ENCODE measurements around the gene CCDC57. TPM values are rescaled to one million over a fixed set of nuclear protein-coding genes. Genes with fewer than 3 reads are reported as not detected.
A peak's percentile ranks its signal among the peaks of the same experiment; 100 is the strongest.

CCDC57 gene
- total RNA-seq, 1 donor from 2014 or later = 108 TPM

DNA sequence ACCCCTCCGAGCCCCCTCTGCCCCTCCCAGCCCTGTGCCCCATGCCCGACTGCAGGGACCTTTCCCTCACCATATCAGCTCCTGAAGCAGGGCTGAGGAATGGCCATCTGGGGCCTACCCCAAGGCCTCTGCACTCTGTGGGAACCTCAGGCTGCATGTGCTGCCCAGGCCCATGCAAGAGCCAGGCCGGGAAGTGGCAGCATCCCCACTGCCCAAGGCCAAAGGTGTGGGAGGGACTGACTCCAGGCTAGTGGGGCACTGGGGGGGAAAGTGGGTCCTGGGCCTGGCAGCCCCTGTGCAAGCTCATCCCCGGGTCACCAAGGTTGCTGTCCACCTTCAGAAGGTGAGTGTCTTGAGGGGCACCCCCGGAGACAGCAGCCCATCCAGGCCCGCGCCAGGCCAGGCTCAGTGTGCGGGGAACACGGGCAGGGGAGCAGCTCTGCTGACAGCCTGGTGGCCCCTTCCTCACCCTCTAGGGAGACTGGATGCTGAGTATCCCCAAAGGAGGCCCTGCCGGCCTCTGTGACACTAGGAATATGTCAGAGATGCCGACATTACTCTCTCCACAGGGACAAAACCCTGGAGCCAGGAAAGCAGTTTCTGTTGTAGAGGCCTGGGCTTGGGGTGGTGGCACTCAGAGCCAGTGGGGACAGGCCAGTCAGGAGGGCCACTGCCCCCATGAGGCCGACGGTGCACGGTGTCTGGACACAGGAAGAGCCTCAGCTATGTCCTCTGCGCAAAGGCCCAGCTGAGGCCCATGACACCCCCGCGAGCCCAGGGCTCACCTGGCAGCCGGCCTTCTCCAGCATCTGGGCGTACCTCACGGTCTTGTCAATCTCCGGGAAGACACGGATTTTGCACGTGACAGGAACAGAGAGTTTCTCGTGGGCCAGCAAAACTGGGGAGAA is 150.3 kb downstream of the CCDC57 start:
- DNase-seq (ENCODE audit: low spot score) = no peak

DNA sequence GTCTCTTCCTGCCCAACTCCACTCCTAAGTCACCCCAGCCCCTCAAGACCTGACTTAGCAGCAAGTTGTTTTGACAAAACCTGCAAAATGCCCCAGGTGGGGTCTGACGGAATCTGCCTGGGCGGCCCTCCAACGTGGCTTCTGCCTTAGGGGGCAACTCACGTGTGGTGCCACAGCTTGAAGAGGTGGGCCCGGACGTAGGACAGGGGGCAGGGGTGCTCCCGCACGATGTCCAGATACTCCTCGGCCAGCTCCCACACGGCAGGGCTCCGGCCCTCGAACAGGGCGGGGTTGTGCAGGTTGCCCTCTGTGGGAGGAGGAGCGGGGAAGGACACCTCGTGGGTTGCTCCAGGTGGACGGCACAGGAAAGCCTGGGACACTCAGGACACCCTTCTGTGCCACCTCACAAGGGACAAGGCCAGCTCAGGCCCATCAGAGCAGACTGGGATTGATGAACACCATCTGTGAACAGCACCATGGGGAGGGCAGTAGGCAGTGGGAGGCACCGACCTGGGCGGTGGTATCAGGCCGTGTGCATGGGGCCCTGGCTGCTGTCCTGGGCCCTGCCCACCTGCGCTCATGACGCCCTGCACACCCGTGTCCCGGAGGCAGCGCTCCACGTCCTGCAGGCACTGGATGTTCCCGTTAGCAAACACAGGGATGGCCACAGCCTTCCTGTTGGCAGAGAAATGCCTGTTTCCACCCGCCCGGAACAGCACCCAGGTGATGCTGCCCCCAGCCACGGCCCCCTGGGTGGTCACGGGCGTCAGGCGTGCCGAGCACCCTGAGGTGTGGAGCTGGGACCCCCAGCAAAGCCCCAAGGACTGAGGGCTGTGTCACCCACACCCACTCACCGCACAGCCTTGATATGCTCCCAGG is 151.4 kb downstream of the CCDC57 start:
- no peak for DNase-seq (ENCODE audit: low spot score)

DNA sequence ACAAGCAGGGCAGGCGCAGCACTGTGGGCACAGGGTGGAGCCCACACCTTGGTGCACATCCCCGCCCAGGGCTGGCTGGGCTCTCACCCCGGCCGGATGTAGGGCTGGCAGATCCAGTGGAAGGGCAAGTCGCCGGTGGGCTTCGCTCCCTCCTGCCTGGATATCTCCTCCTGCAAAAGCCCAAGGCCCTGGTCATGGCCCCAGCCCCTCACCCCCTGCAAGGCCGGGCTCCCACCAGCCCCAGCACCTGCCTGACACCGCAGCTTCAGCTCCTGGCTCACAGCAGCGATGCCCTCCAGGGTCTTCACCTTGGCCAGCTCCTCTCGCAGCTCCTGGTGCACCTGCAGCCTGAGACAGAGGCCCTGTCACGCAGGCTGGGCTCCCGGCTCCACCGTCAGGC is 152.0 kb downstream of the CCDC57 start:
- no peak for DNase-seq (ENCODE audit: low spot score)

DNA sequence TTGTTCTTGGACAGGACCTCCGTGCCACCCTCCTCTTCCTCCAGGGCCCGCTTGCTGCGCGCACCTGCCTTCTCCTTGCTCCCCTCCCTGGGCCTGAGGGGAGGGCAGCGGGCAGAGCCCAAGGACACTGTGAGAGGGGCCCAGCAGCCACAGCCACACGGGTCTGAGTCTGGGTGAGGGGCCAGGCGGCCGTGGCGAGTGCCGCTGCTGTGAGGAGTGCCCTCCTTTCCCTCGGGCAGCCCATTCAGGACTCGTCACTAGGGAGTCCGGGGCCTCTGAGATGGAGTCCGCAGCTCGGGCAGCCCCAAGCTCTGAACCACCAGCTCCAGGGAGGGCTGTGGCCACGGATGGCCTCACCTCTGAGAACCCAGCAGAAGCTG is 152.7 kb downstream of the CCDC57 start:
- DNase-seq (ENCODE audit: low spot score) = no peak

DNA sequence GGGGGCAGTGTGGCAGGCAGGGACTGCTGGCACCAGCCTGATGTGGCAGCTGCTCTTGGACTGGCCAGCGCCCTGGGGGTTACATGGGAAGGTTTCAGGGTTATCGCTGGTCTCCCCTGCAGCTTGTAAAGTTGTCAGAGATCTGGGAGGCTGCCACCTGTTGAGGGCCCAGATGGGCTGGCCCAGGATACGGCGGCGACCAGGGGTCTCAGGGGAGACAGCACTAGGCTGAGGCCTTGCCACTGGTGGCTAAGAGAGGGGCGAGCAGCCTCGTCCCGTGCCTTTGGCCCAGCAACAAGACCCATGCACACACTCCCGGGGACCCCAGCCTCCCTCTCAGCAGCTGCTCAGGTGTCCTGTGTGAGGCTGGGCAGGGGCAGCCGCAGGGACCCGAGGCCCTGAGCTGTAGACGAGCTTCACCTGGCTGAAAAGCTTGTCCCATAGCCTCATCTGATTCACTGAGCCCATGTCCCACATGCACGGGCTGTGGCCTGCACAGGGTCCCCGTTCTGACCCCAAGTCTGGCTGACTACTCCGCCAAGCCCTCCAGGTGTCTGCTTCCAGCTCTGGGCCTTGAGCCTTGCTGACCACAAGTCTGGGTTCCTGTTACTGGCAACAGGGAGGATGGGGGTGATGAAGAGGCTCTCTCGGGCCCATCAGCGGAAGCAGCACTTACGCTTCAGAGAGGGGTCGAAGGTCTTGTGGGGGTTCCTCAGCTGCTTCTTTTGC is 153.2 kb downstream of the CCDC57 start:
- no peak for DNase-seq (ENCODE audit: low spot score)

DNA sequence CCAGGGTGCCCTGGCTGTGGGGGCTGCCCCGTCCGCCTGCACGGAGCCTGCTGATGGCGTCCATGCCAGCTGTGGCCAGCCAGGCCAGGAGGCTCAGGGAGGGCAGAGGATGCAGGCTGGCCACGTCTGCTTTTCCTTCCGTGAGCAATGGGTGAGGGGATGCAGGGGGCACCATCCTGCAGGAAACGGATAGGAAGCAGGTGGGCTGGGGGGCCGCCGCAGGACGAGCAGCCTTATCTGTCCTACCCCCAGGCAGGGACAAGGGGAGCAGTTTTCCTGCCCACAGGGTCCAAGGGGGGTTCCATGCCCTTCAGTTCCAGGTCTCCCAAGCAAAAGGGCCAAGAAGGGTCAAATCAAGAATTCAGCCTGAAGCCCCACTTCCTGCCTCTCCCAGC is 153.8 kb downstream of the CCDC57 start:
- DNase-seq (ENCODE audit: low spot score) = no peak

DNA sequence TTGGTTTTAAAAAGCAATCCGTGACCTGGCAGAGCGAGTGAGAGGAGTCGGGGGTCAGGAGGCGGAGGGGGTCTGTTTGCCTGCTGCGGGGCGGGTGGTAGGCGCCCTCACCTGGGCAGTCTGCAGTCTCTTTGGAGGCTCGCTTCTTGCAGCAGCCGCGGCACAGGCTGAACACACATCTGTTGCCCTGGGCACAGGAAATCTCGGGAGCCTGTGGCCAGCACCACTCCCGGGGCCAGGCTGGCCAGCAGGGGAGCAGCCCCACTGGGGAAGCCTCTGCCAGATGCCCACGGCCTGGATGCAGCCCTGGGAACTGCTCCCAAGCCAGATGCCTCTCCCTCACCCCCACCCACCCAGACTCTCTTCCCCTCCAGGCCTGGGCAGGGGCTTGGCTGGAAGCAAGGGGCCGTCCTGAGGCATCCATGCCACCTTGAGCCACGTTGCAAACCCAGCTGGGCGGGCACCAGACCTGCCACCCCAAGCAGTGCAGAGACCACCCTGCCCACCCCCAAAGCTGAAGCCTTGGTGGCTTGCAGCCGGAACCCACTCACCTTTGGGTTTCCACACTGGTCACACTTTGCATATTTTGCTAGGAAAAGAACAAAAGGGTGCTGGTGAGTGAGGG is 154.3 kb downstream of the CCDC57 start:
- no peak for DNase-seq (ENCODE audit: low spot score)

DNA sequence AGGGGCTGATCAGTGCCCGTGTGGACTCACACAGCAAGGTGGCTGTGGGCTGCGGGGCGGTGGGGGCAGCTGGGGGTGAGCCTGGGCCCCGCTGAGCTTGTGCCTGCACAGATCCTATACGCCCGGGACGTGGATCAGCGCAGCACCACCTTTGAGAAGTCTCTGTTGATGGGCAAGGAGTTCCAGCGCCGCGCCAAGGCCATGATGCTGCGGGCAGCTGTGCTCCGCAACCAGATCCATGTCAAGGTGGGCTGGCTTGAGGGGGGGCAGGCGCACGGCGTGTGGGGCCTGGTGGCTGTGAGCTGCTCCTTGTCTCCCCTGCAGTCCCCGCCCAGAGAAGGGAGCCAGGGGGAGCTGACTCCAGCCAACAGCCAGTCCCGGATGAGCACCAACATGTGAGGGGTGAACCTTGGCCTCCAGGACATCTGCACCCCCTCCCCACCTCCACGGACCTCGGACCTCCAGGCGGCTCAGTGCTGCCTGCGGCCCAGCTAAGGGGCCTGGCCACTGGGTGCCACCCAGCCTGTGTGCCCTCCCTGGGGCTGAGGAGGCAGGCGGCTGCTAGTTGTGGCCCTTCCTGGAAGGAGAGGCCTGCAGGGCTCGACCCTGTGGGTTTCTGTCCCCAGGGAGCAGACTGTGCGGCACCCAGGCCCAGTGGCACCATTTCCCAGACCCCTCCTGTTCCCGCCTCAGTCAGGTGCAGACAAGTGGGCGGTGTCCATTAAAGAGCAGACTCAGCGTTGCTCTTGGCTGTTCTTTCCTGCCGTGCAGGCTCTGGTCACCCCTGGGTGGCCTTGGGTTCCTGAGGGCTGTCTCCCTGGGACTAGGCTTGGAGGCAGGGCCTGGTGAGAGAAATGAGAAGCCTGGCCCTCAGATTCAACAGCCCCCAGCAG is 155.7 kb downstream of the CCDC57 start:
- DNase-seq (ENCODE audit: low spot score) = no peak

DNA sequence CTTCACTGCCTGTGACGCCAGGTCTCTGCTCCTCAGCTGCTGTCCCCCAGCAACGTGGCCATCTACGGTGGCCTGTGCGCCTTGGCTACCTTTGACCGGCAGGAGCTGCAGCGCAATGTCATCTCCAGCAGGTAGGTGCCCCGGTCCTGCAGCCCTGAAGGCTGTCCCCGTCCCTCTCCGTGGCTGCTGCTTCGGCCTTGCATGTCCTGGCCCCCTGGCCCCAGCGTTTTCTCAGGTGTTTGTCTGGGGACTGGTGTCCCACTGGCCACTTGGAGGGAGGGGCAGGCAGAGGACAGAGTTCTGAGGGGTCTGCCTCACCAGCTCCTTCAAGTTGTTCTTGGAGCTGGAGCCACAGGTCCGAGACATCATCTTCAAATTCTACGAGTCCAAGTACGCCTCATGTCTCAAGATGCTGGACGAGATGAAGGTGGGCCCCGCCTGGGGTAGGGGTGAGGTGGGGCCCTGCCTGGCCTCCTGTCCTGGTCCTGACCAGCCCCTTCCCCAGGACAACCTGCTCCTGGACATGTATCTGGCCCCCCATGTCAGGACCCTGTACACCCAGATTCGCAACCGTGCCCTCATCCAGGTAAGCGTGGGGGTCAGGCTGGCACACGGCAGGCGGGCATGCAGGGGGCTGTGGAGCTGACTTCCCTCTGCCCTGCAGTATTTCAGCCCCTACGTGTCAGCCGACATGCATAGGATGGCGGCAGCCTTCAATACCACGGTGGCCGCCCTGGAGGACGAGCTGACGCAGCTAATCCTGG is 156.5 kb downstream of the CCDC57 start:
- DNase-seq (ENCODE audit: low spot score) = no peak

DNA sequence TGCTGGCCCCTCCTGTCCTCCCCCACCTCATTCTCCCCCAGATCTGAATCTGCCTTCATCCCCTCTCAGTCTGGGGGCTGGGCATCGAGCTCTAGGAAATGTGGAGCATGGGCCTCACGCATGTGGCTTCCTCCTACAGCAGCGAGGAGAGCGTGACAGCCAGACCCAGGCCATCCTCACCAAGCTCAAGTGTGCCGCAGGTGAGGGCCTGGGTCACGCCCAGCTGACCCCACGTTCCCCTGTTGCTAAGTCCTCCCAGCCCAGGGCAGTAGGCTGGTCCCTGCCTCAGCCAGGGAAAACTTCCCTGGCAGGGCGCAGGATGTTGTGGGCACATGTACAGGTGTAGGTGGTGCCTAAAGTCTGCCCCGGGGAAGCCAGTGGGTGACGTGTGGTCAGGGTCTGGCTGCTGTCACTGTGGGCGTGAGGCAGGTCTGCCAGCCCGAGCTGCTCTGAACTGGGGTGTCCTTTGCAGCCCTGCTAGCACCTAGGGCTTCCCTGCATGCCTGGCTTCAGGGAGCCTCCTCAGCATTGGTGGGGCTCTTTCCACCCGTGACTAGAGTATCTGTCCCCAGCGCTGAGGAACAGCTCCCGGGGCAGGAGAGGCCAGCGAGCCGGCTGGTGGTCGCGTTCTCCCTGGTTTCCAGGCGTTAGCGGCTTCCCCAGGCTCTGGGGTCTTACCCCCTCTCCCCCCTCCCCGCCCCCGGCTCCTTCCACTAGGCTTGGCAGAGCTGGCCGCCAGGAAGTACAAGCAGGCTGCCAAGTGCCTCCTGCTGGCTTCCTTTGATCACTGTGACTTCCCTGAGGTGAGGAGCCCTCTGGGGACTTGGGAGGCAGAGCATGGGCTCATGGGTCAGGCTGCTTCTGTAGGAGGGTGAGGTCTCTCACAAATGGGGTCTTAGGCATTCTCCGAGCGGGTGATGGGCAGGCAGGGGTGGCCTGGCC is 157.3 kb downstream of the CCDC57 start:
- DNase-seq (ENCODE audit: low spot score) = no peak

DNA sequence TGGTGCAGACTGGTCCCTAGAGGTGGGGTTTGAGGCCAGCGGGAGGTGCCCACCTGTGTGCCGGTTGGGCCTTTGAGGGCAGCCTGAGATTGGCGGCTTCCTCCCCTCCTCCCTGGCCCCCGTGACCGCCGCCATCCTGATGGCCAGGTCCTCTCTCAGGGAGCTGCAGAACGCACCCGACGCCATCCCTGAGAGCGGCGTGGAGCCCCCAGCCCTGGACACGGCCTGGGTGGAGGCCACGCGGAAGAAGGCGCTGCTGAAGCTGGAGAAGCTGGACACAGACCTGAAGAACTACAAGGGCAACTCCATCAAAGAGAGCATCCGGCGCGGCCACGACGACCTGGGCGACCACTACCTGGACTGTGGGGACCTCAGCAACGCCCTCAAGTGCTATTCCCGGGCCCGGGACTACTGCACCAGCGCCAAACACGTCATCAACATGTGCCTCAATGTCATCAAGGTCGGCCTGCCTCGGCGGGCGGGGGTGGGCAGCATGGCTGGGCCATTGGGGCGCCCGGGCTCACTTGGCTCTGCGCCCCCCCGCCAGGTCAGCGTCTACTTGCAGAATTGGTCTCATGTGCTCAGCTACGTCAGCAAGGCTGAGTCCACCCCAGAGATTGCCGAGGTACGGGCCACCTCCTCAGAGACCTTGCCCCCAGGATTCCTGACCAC is 158.2 kb downstream of the CCDC57 start:
- DNase-seq (ENCODE audit: low spot score) = no peak

DNA sequence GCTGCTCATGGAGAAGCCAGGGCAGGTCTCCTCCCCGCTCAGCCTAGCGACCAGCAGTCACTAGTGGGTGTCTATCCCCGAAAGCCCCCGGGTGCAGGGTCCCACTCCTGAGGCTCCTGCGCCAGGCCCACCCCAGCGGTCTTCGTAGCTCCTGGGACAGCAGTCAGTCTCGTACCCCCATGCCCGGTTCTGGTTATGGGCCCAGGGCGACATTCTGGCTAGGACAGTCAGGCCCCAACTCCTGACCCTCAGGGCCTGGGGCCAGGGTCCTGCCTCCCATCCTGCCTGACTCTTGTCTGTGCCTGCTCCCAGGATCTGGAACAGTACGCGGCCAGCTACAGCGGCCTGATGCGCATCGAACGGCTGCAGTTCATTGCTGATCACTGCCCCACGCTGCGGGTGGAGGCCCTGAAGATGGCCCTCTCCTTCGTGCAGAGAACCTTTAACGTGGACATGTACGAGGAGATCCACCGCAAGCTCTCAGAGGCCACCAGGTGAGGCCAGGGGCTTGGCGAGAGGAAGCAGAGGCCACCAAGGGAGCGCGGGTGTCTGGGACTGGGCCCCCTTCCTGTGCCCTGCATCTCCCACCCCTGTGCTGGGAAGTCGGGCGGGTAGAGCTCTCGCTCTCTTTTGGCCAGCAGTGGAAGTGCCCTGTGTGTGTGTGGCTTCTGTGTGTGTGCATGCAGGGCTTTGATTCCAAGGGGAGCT is 158.9 kb downstream of the CCDC57 start:
- no peak for DNase-seq (ENCODE audit: low spot score)

DNA sequence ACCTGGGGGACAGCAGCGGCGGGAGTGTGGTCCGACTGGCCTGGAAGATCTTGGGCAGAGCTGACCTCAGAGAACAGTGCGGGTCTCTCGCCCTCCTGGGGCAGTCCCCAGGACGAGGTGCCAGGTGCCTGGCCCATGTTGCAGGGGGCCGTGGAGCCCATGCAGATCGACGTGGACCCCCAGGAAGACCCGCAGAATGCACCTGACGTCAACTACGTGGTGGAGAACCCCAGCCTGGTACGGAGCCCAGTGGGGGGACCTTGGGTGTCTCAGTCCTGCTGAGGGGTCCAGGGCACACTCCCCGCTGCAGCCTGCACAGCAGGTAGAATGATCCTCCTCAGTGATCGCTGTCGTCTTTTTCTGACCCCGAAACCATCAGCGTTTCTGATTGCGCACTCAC is 159.5 kb downstream of the CCDC57 start:
- no peak for DNase-seq (ENCODE audit: low spot score)

DNA sequence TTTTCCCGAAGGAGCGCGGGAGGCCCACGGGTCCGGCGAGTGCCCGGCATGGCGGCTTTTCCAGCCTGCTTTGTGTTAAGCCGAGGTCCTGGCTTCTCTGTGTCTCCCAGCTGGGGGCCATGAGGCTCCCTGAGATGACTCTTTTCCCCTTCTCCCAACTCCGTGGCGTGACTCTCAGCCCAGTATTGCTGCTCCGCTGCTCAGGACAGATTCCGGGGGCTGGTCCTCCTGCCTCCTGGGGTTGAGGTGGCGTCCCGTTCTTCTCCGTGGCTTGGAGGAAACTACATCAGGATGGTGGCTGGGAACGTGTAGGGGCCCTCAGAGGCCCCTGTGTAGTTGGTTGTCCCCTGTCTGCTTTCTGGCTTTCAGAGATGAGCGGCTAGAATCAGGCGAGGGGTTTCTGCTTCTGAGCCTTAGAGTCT is 160.0 kb downstream of the CCDC57 start:
- DNase-seq (ENCODE audit: low spot score) = no peak

DNA sequence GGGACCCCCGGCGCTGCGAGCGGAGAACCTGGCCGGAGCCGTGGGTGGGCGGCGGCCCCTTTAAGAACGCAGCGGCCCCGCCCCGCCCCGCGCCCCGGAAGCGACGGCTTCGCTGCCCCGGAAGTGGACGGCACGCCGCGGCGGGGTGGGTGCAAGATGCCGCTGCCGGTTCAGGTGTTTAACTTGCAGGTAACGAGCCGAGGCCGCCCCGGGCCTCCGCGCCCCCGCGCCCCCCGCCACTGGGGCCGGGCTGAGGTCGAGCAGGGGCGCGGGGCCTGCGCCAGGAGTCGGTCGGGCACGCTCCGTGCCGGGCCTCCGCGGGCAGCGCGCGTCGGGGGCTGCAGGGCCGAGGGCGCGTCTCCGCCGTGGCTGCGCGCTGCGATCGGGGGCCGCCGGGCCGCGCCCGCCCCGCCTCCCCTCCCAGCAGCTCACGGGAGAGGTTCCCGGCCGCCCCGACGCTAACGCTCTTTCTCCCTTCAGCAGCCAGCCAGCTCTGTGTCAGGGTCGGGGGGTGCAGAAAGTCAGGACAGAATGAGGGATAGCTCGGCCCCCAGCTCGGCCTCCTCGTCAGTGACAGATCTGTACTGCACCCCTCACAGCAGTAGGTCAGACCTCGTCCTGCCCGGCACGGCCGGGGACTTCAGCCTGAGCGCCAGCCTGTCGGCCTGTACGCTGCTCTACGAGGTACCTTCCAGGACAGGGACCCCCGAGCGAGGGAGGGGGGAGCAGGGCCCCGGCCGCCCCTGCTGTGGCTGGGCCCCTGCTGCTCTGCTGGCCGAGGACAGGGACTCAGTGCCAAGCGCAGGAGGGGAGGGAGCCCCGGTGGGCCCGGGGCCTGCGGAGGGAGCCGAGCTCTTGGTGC is 160.6 kb downstream of the CCDC57 start, which contains the start of the genes GPS1 and RFNG:
Gene GPS1 (plus strand): TSS at position 123 of the 862 bp plus-strand sequence. CDS start 34 bp downstream, at position 157.
Gene RFNG (minus strand): TSS at position 36 of the 862 bp plus-strand sequence. CDS start 45 bp downstream, outside the sequence.
- peak; percentile 80 for DNase-seq (ENCODE audit: low spot score)
